Neural cell (in vitro differentiated cells): ENCODE data around the gene ASCC2. TPM values are rescaled to one million over a fixed set of nuclear protein-coding genes. Genes with fewer than 3 reads are reported as not detected.

Experiments used
- H2AFZ ChIP-seq: fragments of 200-600, 300-800 bp; sonication (generic), shearing (Covaris generic); 2 replicates; pipeline ENCODE4 v1.6.0; 2014; ENCODE audit warnings: low read depth, mild to moderate bottlenecking, antibody characterized with exemption, low read length, moderate library complexity
- H3F3A ChIP-seq: fragments of 200-600 bp; shearing (Covaris generic); 2 replicates; pipeline ENCODE4 v1.6.1; 2016; ENCODE audit warnings: mild to moderate bottlenecking, moderate library complexity, mixed read lengths, antibody characterized with exemption, low read length; ENCODE audit not compliant: insufficient read depth, poor library complexity, severe bottlenecking
- H3K27ac ChIP-seq: fragments of 200-600, 300-800 bp; sonication (generic), shearing (Covaris generic); 2 replicates; pipeline ENCODE4 v1.5.1; 2014; ENCODE audit warnings: mild to moderate bottlenecking, low read length, moderate library complexity
- H3K27me3 ChIP-seq: fragments of 300-800, 200-600 bp; sonication (generic), shearing (Covaris generic); 2 replicates; pipeline ENCODE4 v1.6.0; 2014; ENCODE audit warnings: mild to moderate bottlenecking, low read depth, low read length, moderate library complexity; ENCODE audit not compliant: insufficient read depth
- H3K36me3 ChIP-seq: fragments of 300-800, 200-600 bp; sonication (generic), shearing (Covaris generic); 2 replicates; pipeline ENCODE4 v1.5.1; 2014; ENCODE audit warnings: mild to moderate bottlenecking, antibody characterized with exemption, low read length, moderate library complexity; ENCODE audit not compliant: insufficient read depth
- H3K4me2 ChIP-seq: fragments of 300-800, 200-600 bp; sonication (generic), shearing (Covaris generic); 2 replicates; pipeline ENCODE4 v1.6.0; 2014; ENCODE audit warnings: mild to moderate bottlenecking, low read length
- H3K4me3 ChIP-seq: fragments of 300-800, 200-600 bp; sonication (generic), shearing (Covaris generic); 2 replicates; pipeline ENCODE4 v1.5.1; 2014; ENCODE audit warnings: mild to moderate bottlenecking, low read length, moderate library complexity
- H3K79me2 ChIP-seq: fragments of 200-600 bp; shearing (Covaris generic); replicated peaks from 2 replicates; pipeline ENCODE4 v1.6.0; 2014; ENCODE audit warnings: mild to moderate bottlenecking, low read length, moderate library complexity; ENCODE audit not compliant: insufficient read depth
- H3K9ac ChIP-seq: fragments of 300-800, 200-600 bp; sonication (generic), shearing (Covaris generic); 2 replicates; pipeline ENCODE4 v1.6.1; 2016; ENCODE audit warnings: mild to moderate bottlenecking, low read length, mixed read lengths
- H3K9me2 ChIP-seq: fragments of 200-600 bp; shearing (Covaris generic); 2 replicates; pipeline ENCODE4 v1.6.1; 2016; ENCODE audit warnings: mild to moderate bottlenecking, low read length, mixed read lengths; ENCODE audit not compliant: insufficient read depth
- H3K9me3 ChIP-seq: fragments of 200-600, 300-800 bp; sonication (generic), shearing (Covaris generic); 2 replicates; pipeline ENCODE4 v1.6.1; 2016; ENCODE audit warnings: mild to moderate bottlenecking, mixed run types, low read length, moderate library complexity, mixed read lengths
- H4K20me1 ChIP-seq: fragments of 200-600 bp; shearing (Covaris generic); 2 replicates; pipeline ENCODE4 v1.6.1; 2016; ENCODE audit warnings: mild to moderate bottlenecking, mixed run types; ENCODE audit not compliant: insufficient read depth
- EP300 ChIP-seq: fragments of 450-650 bp; conservative IDR thresholded peaks from 2 replicates; pipeline ENCODE4 v1.6.1; 2014; ENCODE audit warnings: antibody characterized with exemption, mild to moderate bottlenecking, moderate library complexity; ENCODE audit not compliant: poor library complexity, severe bottlenecking
- EZH2 ChIP-seq: fragments of 200-600, 300-800 bp; shearing (Covaris generic), sonication (generic); IDR thresholded peaks from 2 replicates; pipeline ENCODE4 v1.6.1; 2014; ENCODE audit warnings: antibody characterized with exemption, low read length, borderline replicate concordance, mild to moderate bottlenecking; ENCODE audit not compliant: insufficient read depth, poor library complexity, severe bottlenecking
- MXI1 ChIP-seq: fragments of 450-650 bp; conservative IDR thresholded peaks from 2 replicates; pipeline ENCODE4 v1.6.1; 2014; ENCODE audit warnings: antibody characterized with exemption, mild to moderate bottlenecking; ENCODE audit not compliant: poor library complexity, severe bottlenecking
- POLR2AphosphoS5 ChIP-seq: IDR thresholded peaks from 2 replicates; pipeline ENCODE4 v1.6.1; 2012
- RAD21 ChIP-seq: fragments of 450-650 bp; conservative IDR thresholded peaks from 2 replicates; pipeline ENCODE4 v1.6.1; 2014; ENCODE audit warnings: antibody characterized with exemption, mild to moderate bottlenecking, moderate library complexity
- SMC3 ChIP-seq: fragments of 450-650 bp; conservative IDR thresholded peaks from 2 replicates; pipeline ENCODE4 v1.6.1; 2014; ENCODE audit warnings: antibody characterized with exemption, mild to moderate bottlenecking, moderate library complexity; ENCODE audit not compliant: poor library complexity
- TAF1 ChIP-seq: IDR thresholded peaks from 2 replicates; pipeline ENCODE4 v1.6.1; 2012; ENCODE audit warnings: low read depth
- polyA plus RNA-seq: library from polyadenylated mRNA; depleted of rRNA; stranded (reverse); fragments of >200 nt; gene quantifications from 2 replicates; pipeline ENCODE4 v1.2.3, GENCODE V29; 2014
- TF ChIP-seq, protein P1 (sequence below): IDR thresholded peaks from 2 replicates; pipeline ENCODE4 v1.6.1; 2012; ENCODE audit warnings: borderline replicate concordance
- TF ChIP-seq, protein P2 (sequence below): fragments of 450-650 bp; IDR thresholded peaks from 2 replicates; pipeline ENCODE4 v1.5.1; 2014; ENCODE audit warnings: antibody characterized with exemption, mild to moderate bottlenecking, moderate library complexity; ENCODE audit not compliant: poor library complexity, severe bottlenecking

ASCC2 gene
- polyA plus RNA-seq, 1 donor from 2014 or later = 26.2 TPM

DNA sequence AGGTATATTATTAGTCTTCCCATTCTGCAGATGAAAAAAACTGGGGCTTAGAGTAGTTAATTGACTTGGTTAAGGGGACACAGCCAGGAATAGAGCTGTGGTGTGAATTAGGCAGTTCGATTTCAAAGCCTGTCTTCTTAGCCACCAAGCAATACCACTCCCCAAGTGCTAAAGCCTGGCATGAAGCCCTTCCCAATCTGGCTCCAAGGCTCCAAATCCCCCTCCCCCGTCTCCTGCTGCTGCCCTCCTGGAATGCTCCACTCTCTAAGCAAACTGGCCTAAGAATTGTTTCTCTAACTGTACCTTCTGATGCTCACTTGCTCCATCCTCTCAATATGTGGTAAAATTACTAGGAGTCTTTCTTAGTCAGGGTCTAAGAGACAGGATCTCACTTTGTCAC, 18.6 kb downstream of the ASCC2 start:
- H2AFZ ChIP-seq = no peak overlapping the region
- H3F3A ChIP-seq = no peaks in the 10 kb centered on the region
- no peak overlapping the region for H3K4me2 ChIP-seq
- H3K27me3 ChIP-seq = no peaks in the 10 kb centered on the region
- TF ChIP-seq MXI1 (no peak), TAF1 (no peak), POLR2AphosphoS5 (no peak), EP300 (no peak), SMC3 (no peak), RAD21 (no peak), EZH2 (no peak)
- TF ChIP-seq, protein P1, sequence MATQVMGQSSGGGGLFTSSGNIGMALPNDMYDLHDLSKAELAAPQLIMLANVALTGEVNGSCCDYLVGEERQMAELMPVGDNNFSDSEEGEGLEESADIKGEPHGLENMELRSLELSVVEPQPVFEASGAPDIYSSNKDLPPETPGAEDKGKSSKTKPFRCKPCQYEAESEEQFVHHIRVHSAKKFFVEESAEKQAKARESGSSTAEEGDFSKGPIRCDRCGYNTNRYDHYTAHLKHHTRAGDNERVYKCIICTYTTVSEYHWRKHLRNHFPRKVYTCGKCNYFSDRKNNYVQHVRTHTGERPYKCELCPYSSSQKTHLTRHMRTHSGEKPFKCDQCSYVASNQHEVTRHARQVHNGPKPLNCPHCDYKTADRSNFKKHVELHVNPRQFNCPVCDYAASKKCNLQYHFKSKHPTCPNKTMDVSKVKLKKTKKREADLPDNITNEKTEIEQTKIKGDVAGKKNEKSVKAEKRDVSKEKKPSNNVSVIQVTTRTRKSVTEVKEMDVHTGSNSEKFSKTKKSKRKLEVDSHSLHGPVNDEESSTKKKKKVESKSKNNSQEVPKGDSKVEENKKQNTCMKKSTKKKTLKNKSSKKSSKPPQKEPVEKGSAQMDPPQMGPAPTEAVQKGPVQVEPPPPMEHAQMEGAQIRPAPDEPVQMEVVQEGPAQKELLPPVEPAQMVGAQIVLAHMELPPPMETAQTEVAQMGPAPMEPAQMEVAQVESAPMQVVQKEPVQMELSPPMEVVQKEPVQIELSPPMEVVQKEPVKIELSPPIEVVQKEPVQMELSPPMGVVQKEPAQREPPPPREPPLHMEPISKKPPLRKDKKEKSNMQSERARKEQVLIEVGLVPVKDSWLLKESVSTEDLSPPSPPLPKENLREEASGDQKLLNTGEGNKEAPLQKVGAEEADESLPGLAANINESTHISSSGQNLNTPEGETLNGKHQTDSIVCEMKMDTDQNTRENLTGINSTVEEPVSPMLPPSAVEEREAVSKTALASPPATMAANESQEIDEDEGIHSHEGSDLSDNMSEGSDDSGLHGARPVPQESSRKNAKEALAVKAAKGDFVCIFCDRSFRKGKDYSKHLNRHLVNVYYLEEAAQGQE = no peak
- TF ChIP-seq, protein P2, sequence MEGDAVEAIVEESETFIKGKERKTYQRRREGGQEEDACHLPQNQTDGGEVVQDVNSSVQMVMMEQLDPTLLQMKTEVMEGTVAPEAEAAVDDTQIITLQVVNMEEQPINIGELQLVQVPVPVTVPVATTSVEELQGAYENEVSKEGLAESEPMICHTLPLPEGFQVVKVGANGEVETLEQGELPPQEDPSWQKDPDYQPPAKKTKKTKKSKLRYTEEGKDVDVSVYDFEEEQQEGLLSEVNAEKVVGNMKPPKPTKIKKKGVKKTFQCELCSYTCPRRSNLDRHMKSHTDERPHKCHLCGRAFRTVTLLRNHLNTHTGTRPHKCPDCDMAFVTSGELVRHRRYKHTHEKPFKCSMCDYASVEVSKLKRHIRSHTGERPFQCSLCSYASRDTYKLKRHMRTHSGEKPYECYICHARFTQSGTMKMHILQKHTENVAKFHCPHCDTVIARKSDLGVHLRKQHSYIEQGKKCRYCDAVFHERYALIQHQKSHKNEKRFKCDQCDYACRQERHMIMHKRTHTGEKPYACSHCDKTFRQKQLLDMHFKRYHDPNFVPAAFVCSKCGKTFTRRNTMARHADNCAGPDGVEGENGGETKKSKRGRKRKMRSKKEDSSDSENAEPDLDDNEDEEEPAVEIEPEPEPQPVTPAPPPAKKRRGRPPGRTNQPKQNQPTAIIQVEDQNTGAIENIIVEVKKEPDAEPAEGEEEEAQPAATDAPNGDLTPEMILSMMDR = no peak
- H3K27ac ChIP-seq = no peak overlapping the region
- peaks cover 15% of the 10 kb centered on the region for H3K36me3 ChIP-seq
- no peaks in the 10 kb centered on the region for H3K79me2 ChIP-seq
- no peak overlapping the region for H3K9ac ChIP-seq
- H4K20me1 ChIP-seq = no peaks in the 10 kb centered on the region
- no peaks in the 10 kb centered on the region for H3K9me2 ChIP-seq
- no peaks in the 10 kb centered on the region for H3K9me3 ChIP-seq
- H3K4me3 ChIP-seq = no peak overlapping the region

DNA sequence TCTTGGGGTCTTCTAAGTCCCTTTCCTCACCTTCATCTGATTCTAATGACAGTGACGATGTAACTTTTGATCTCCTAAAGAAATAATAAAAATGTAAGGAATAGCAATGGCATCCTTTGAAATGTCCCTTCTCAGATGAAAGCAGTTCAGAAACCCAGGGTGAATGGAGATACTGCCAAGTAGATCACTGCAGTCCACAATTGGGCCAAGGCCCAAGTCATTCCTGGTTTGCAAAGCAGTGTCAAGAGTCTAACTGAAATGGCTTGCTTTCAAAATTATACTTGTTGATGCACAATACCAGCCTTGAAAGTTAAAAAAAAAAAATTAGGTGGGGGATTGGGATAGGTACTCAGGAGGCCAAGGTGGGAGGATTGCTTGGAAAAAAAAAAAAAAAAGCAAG, 20.4 kb downstream of the ASCC2 start:
- Histone ChIP-seq H3K79me2 (no peaks in the 10 kb centered on the region), H3K9me2 (no peaks in the 10 kb centered on the region), H4K20me1 (no peaks in the 10 kb centered on the region), H3K27me3 (no peaks in the 10 kb centered on the region), H3K4me2 (no peak overlapping the region), H3F3A (no peaks in the 10 kb centered on the region), H3K9ac (no peak overlapping the region), H3K27ac (no peak overlapping the region), H2AFZ (no peak overlapping the region), H3K9me3 (no peaks in the 10 kb centered on the region), H3K36me3 (peaks cover 22% of the 10 kb centered on the region), H3K4me3 (no peak overlapping the region)
- TF ChIP-seq MXI1 (no peak), EZH2 (no peak), EP300 (no peak), POLR2AphosphoS5 (no peak), TAF1 (no peak), SMC3 (no peak), RAD21 (no peak)
- TF ChIP-seq, protein P2 = no peak
- TF ChIP-seq, protein P1 = no peak
